Hematopoietic multipotent progenitor cell treated with erythropoietin and hydrocortisone succinate and interleukin-3 and kit ligand, for 15 days (in vitro differentiated cells): ENCODE measurements around the gene ZSCAN10.

ENCODE experiments used
- DNase-seq: peaks from one replicate; pipeline ENCODE4 v3.0.0-alpha.2; 2015; ENCODE audit warnings: low spot score

The ZSCAN10 gene

DNA sequence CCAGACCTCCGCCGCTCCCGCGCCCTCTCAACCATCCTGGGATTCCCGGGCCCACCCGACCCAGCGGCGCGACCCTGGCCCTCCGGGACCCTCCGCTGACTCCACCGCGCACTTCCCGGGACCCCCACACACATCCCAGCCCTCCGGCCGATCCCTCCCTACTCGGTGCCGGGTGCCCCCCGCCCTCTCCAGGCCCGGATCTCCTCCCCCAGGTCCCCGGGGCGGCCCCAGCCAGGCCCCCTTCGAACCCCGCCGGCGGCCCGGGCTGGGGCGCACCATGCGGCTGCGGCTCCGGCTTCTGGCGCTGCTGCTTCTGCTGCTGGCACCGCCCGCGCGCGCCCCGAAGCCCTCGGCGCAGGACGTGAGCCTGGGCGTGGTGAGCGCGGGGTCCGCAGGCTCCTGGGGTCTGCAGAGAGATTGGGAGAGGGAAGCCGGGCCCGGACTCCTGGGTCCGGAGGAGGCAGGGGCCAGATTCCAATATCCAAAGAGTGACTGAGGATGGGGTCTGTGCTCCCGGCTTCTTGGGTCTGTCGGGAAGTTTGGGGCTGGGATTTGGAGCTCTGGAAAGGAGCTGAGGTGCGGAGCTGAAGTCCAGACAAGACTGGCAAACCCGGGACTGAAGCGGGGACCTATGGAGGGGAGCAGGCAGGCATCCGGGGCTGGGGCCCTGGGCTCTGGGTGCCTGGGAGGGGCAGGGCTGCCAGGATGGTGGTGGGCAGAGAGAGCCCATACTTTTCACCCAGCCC lies 52.3 kb downstream of the ZSCAN10 start:
- DNase-seq = no peak

DNA sequence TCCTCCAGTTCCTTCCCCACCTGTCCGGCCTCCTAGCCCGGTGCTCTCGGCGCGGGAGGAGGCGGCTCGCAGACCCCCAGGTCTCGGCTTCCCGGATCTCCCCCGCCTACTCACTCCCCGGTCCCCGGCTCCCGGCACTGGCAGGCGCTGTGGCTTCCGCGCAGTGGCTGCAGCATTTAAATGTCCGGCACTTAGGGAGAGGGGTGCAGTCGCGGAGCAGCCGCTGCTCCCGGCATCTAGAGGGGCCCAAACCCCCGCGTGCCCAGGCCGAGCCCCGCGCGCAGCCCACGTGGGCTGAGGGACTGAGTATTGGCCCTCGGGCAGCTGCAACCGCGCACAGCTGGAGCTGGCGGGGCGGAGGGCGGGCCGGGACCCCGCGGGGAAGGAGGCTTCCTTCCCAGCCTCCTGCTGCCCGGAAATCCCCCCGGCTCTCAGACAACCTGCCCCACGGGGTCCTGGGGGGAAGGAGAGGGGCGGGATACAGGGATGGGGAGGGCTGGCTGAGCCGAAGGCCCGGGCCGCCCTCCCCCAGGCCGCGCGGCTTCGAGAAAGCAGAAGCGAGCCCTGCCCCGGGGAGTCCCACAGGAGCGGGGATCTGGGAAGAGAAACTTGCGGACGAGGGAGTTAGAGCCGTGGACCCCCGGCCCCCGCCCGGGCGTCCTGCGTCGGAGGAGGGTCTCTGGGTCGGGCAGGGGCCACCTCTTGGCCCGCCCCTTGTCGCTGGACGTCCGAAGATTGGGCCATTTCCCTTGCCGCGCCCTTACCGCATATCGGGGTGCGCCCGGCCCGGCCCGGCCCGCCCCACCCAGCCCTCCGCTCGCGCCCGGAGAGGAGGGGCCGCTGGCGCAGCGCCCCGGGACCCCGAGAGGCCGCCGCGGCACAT lies 53.1 kb downstream of the ZSCAN10 start, which contains the start of gene MMP25:
Gene MMP25 (plus strand): TSS at position 804 of the 883 bp plus-strand sequence. CDS start 357 bp downstream, outside the sequence.
- no peak for DNase-seq

DNA sequence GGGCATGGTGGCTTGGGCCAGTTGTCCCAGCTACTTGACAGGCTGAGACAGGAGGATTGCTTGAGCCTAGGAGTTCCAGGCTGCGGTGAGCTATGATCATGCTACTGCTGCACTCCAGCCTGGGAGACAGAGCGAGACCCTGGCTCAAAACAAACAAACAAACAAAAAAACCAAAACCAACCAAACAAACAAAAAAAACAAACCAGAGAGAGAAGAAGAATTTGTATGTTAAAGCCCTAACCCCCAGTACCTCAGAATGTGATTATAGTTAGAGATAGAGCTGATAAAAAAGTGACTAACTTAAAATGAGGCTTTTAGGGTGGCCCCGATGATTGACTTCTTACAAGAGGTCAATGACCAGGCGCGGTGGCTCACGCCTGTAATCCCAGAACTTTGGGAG lies 54.4 kb downstream of the ZSCAN10 start:
- DNase-seq = no peak

DNA sequence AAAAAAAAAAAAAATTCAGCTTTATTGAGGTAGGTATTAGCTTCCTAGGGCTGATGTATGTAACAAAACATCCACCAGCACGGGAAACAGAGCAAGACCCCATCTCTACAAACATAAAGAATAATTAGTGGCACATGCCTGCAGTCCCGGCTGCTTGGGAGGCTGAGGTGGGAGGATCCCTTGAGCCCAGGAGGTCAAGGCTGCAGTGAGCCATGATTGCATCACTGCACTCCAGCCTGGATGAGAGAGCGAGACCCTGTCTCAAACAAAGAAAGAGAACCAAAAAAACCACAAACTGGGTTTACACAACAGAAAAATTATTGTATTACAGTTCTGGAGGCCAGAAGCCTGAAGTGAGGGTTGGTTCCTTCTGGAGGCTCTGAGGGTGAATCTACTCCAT lies 56.7 kb downstream of the ZSCAN10 start:
- no peak for DNase-seq

DNA sequence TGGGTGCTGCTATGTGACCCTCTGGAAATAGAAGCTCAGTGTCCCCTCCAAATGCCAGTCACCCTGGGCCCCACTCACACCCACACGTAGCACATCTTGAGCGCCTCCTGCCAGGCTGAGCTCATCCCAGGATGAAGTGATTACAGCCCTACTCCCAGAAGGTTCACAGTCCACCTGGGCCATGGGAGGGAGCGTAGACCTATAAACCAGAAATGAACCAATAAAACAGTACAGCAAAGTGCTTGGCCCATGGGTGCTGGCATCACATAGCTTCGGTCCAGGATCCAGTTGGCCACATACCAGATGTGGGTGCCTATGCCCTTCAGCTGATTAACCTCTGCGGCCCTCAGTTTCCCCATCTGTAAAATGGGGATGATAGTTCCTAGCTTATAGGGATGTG lies 60.2 kb downstream of the ZSCAN10 start:
- DNase-seq = no peak
